Osteoblast (primary cell): ENCODE data around the gene PFDN6. TPM values are rescaled to one million over a fixed set of nuclear protein-coding genes. Genes with fewer than 3 reads are reported as not detected.
A peak's percentile ranks its signal among the peaks of the same experiment; 100 is the strongest.
"Not testable (repeated sequence)": the region's sequence is repeated elsewhere in the genome, so short reads cannot be mapped to it uniquely, and the experiment has no call there.

Experiments used
- DNase-seq: peaks from one replicate; pipeline ENCODE4 v3.0.0; 2011; ENCODE audit warnings: low spot score, mixed read lengths; ENCODE audit not compliant: insufficient read length; ENCODE audit errors: missing footprints
- H2AFZ ChIP-seq: 2 replicates; pipeline ENCODE4 v1.6.0; 2011; ENCODE audit warnings: mild to moderate bottlenecking, low read length
- H3K27ac ChIP-seq: 2 replicates; pipeline ENCODE4 v1.5.1; 2011; ENCODE audit warnings: mild to moderate bottlenecking, low read depth, low read length, moderate library complexity
- H3K27me3 ChIP-seq: 2 replicates; pipeline ENCODE4 v1.6.0; 2012; ENCODE audit warnings: mild to moderate bottlenecking, control low read depth, inconsistent platforms, low read length, moderate library complexity; ENCODE audit not compliant: insufficient read depth
- H3K36me3 ChIP-seq: 2 replicates; pipeline ENCODE4 v1.5.1; 2011; ENCODE audit warnings: mild to moderate bottlenecking, low read length, control low read depth, moderate library complexity; ENCODE audit not compliant: insufficient read depth
- H3K4me1 ChIP-seq: 2 replicates; pipeline ENCODE4 v1.5.1; 2011; ENCODE audit warnings: mild to moderate bottlenecking, low read length, control low read depth, moderate library complexity; ENCODE audit not compliant: insufficient read depth
- H3K4me2 ChIP-seq: 2 replicates; pipeline ENCODE4 v1.6.0; 2011; ENCODE audit warnings: mild to moderate bottlenecking, low read length; ENCODE audit not compliant: insufficient read depth
- H3K4me3 ChIP-seq: fragments of 200-600 bp; sonication (generic); 3 replicates; pipeline ENCODE4 v1.5.1; 2012; ENCODE audit warnings: mild to moderate bottlenecking, low read length, inconsistent platforms; ENCODE audit not compliant: insufficient read depth
- H3K79me2 ChIP-seq: 2 replicates; pipeline ENCODE4 v1.6.0; 2012; ENCODE audit warnings: mild to moderate bottlenecking, low read length, control low read depth, inconsistent platforms; ENCODE audit not compliant: insufficient read depth
- H3K9me3 ChIP-seq: 2 replicates; pipeline ENCODE4 v1.5.1; 2011; ENCODE audit warnings: low read depth, low read length, control low read depth
- H4K20me1 ChIP-seq: 2 replicates; pipeline ENCODE4 v1.6.0; 2012; ENCODE audit warnings: mild to moderate bottlenecking, low read length, control low read depth; ENCODE audit not compliant: insufficient read depth
- total RNA-seq: library from RNA; depleted of rRNA; stranded (reverse); fragments of >200 nt; gene quantifications from 2 replicates; pipeline ENCODE4 v1.2.3, GENCODE V29; 2012
- TF ChIP-seq, protein P1 (sequence below): IDR thresholded peaks from 2 replicates; pipeline ENCODE4 v1.5.1; 2011; ENCODE audit warnings: mild to moderate bottlenecking, low read depth, low read length, moderate library complexity; ENCODE audit errors: extremely low read depth

Gene PFDN6
- total RNA-seq, 1 donor = 15.9 TPM

DNA sequence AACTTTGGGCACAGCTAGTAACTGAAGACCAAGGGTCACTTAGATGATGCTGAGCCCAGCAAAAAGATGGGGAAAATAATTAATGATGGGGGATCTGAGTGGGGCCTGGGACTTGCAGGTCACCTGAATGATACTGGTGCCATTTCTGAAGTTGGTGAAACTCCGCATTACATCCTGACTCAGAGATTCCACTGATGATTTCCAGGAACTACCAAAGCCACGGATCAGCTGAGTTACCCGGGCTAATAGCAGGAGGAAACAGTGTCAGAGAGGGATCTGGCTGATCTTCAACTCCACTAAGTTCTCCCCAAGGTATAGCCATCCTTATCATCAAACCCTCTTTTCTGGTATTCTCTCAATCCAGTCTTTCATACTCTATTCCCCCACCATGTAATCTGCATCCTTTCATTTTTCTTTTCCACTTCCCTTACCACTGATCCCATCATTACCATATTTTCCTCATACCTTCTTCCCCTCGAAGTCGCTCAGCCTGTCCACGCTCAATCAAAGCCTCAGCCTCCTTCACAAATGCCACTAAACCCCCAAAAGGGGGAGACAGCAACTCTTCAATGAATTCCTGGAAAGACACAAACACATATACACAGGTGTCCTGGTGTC, 37.9 kb upstream of the PFDN6 start:
- no peaks in the 10 kb centered on the region for H4K20me1 ChIP-seq
- H3K36me3 ChIP-seq = peaks cover 7% of the 10 kb centered on the region
- H3K79me2 ChIP-seq = peaks cover 10% of the 10 kb centered on the region
- no peak for DNase-seq
- no peak overlapping the region for H3K4me2 ChIP-seq
- H3K4me1 ChIP-seq = peaks cover 44% of the 10 kb centered on the region
- no peaks in the 10 kb centered on the region for H3K27me3 ChIP-seq
- H3K27ac ChIP-seq = peak overlapping the region; percentile 36
- H2AFZ ChIP-seq = no peak overlapping the region
- TF ChIP-seq, protein P1, sequence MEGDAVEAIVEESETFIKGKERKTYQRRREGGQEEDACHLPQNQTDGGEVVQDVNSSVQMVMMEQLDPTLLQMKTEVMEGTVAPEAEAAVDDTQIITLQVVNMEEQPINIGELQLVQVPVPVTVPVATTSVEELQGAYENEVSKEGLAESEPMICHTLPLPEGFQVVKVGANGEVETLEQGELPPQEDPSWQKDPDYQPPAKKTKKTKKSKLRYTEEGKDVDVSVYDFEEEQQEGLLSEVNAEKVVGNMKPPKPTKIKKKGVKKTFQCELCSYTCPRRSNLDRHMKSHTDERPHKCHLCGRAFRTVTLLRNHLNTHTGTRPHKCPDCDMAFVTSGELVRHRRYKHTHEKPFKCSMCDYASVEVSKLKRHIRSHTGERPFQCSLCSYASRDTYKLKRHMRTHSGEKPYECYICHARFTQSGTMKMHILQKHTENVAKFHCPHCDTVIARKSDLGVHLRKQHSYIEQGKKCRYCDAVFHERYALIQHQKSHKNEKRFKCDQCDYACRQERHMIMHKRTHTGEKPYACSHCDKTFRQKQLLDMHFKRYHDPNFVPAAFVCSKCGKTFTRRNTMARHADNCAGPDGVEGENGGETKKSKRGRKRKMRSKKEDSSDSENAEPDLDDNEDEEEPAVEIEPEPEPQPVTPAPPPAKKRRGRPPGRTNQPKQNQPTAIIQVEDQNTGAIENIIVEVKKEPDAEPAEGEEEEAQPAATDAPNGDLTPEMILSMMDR = no peak
- H3K4me3 ChIP-seq = no peak overlapping the region
- no peaks in the 10 kb centered on the region for H3K9me3 ChIP-seq

DNA sequence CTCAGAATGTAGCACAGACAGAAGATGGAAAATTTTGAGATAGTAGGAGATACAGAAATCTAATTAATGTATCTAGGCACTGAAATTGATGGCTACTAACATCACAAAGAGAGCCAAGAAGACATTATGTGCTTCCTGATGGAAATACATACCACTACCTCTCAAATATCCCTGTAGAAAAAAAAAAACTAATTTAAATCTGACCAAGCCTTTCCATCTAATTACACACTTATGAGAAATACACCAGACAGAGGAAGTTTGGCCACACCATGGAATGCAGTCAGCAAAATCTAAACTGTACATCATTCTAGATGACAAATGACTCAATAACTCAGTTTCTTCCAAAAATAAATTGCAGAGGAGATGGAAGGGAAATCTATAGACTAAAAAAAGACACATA, 36.6 kb upstream of the PFDN6 start:
- Histone ChIP-seq H3K79me2 (peaks cover 10% of the 10 kb centered on the region), H3K27ac (no peak overlapping the region)
- DNase-seq = no peak

DNA sequence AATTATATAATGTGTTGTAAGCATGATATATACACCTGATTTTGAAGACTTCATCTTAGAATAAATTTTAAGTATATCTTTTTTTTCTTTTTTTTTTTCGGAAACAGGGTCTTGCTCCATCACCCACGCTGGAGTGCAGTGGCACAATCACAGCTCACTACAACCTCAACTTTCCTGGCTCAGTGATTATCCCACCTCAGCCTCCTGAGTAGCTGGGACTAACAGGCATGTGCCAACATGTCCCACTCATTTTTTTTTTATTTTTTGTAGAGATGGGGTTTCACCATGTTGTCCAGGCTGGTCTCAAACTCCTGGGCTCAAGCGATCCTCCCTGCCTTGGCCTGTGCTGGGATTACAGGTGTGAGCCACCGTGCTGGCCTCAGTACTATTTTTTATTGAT, 34.8 kb upstream of the PFDN6 start:
- no peak for DNase-seq
- H4K20me1 ChIP-seq = no peaks in the 10 kb centered on the region
- no peak overlapping the region for H3K4me2 ChIP-seq
- peaks cover 10% of the 10 kb centered on the region for H3K79me2 ChIP-seq
- H3K27ac ChIP-seq = no peak overlapping the region
- no peaks in the 10 kb centered on the region for H3K9me3 ChIP-seq
- H3K4me3 ChIP-seq = no peak overlapping the region
- H2AFZ ChIP-seq = no peak overlapping the region
- H3K4me1 ChIP-seq = peaks cover 27% of the 10 kb centered on the region
- no peaks in the 10 kb centered on the region for H3K27me3 ChIP-seq
- TF ChIP-seq, protein P1 = no peak
- H3K36me3 ChIP-seq = peaks cover 16% of the 10 kb centered on the region

More for the DNA sequence above, 36.6 kb upstream of the PFDN6 start:
- H4K20me1 ChIP-seq = no peaks in the 10 kb centered on the region
- no peak overlapping the region for H2AFZ ChIP-seq
- no peaks in the 10 kb centered on the region for H3K27me3 ChIP-seq
- no peaks in the 10 kb centered on the region for H3K9me3 ChIP-seq
- peaks cover 40% of the 10 kb centered on the region for H3K4me1 ChIP-seq
- H3K4me3 ChIP-seq = no peak overlapping the region
- H3K36me3 ChIP-seq = peaks cover 13% of the 10 kb centered on the region
- TF ChIP-seq, protein P1 = no peak
- no peak overlapping the region for H3K4me2 ChIP-seq

DNA sequence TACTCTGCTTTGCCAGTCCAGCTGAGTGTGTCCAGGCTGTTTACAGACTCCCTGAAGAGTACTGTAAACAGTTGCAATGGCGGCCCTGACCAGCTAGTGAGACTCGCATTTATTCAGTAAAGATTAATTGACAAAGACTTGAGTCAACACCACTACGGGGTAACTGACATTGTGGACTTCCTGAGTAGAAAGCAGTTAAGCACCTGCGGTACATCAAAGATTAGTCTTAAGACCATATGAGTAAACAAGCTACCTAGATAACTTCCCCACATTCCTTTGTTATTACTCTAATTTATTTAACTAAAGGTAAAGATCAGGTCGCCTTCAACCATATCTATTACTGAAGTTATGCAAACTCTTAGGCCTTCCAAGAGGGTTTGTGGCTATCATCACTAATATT, 30.4 kb upstream of the PFDN6 start:
- DNase-seq = no peak
- Histone ChIP-seq H4K20me1 (no peaks in the 10 kb centered on the region), H3K79me2 (no peaks in the 10 kb centered on the region), H3K4me3 (no peak overlapping the region), H3K27ac (no peak overlapping the region), H3K4me1 (peaks cover 15% of the 10 kb centered on the region), H3K9me3 (no peaks in the 10 kb centered on the region), H2AFZ (no peak overlapping the region), H3K36me3 (peaks cover 27% of the 10 kb centered on the region), H3K4me2 (no peak overlapping the region), H3K27me3 (no peaks in the 10 kb centered on the region)
- TF ChIP-seq, protein P1 = no peak

DNA sequence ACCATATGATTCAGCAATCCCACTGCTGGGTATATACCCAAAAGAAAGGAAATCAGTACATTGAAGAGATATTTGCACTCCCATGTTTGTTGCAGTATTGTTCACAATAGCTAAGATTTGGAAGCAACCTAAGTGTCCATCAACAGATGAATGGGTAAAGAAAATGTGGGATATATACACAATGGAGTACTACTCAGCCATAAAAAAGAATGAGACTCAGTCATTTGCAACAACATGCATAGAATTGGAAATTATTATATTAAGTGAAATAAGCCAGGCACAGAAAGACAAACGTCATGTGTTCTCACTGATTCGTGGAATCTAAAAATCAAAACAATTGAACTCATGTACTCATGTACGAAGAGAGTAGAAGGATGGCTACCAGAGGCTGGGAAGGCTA, 26.9 kb upstream of the PFDN6 start:
- Histone ChIP-seq H3K4me1 (peaks cover 15% of the 10 kb centered on the region), H3K36me3 (peaks cover 47% of the 10 kb centered on the region)
- not testable (repeated sequence) for H2AFZ ChIP-seq, H3K9me3 ChIP-seq, DNase-seq, H3K27ac ChIP-seq, H3K79me2 ChIP-seq, H3K27me3 ChIP-seq, H4K20me1 ChIP-seq, H3K4me2 ChIP-seq, H3K4me3 ChIP-seq
